22Rv1 (cell line): ENCODE data around the gene SIGLEC1.

Experiments used
- ZFX ChIP-seq: fragments of 450-650 bp; IDR thresholded peaks from 2 replicates; pipeline ENCODE4 v1.6.1; 2017; ENCODE audit warnings: antibody characterized with exemption, borderline replicate concordance
- TF ChIP-seq, protein P1 (sequence below): fragments of 450-650 bp; IDR thresholded peaks from 2 replicates; pipeline ENCODE4 v1.5.1; 2017; ENCODE audit warnings: mild to moderate bottlenecking

DNA sequence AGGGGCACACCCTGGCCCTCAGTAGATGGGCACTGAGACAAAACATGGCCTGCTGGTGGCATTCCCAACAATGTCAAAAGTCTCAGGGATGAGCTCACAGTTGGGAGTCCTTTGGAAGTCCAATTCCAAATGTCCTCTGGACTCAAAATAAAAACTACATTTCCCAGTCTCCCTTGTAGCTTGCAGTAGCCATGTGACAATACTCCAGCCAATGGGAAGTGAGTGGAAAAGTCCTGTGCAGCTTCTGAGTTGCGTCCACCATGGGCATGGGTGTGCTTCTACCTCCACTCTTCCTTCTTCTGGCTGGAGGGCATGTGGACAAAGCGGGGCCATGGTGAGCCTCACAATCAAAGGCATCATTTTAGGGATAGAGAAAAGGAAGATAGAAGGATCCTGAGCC, 24.7 kb downstream of the SIGLEC1 start:
- TF ChIP-seq, protein P1, sequence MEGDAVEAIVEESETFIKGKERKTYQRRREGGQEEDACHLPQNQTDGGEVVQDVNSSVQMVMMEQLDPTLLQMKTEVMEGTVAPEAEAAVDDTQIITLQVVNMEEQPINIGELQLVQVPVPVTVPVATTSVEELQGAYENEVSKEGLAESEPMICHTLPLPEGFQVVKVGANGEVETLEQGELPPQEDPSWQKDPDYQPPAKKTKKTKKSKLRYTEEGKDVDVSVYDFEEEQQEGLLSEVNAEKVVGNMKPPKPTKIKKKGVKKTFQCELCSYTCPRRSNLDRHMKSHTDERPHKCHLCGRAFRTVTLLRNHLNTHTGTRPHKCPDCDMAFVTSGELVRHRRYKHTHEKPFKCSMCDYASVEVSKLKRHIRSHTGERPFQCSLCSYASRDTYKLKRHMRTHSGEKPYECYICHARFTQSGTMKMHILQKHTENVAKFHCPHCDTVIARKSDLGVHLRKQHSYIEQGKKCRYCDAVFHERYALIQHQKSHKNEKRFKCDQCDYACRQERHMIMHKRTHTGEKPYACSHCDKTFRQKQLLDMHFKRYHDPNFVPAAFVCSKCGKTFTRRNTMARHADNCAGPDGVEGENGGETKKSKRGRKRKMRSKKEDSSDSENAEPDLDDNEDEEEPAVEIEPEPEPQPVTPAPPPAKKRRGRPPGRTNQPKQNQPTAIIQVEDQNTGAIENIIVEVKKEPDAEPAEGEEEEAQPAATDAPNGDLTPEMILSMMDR = no peak
- no peak for TF ChIP-seq ZFX
